NT2/D1 (cell line): ENCODE results near the gene HMGCLL1.

Source experiments
- SUZ12 ChIP-seq: IDR thresholded peaks from 2 replicates; pipeline ENCODE4 v1.6.1; 2011; ENCODE audit not compliant: insufficient read length, insufficient read depth; ENCODE audit errors: extremely low read depth
- YY1 ChIP-seq: IDR thresholded peaks from 2 replicates; pipeline ENCODE4 v1.6.1; 2011; ENCODE audit not compliant: insufficient read length, insufficient read depth
- ZNF274 ChIP-seq: IDR thresholded peaks from 2 replicates; pipeline ENCODE4 v1.6.1; 2011; ENCODE audit warnings: mild to moderate bottlenecking, low read depth, low read length

GRCh38 chr6:55584654-55585354 is 5.8 kb upstream of the HMGCLL1 start:
- TF ChIP-seq SUZ12 (no peak), YY1 (no peak), ZNF274 (no peak)
